GM12891 (cell line): ENCODE data around the gene ELMO1.

ENCODE experiments used
- PAX5 ChIP-seq: IDR thresholded peaks from 2 replicates; pipeline ENCODE4 v1.6.1; 2011; ENCODE audit warnings: low read length, moderate library complexity, mild to moderate bottlenecking; ENCODE audit not compliant: insufficient read depth, severe bottlenecking
- POLR2A ChIP-seq: IDR thresholded peaks from 2 replicates; pipeline ENCODE4 v1.6.1; 2011; ENCODE audit warnings: low read depth, low read length, control low read depth
- POLR2AphosphoS5 ChIP-seq: IDR thresholded peaks from 2 replicates; pipeline ENCODE4 v1.6.1; 2011; ENCODE audit warnings: low read depth, low read length, control low read depth
- POU2F2 ChIP-seq: IDR thresholded peaks from 2 replicates; pipeline ENCODE4 v1.6.1; 2011; ENCODE audit warnings: low read depth, mild to moderate bottlenecking, control low read depth, low read length, moderate library complexity
- SPI1 ChIP-seq: IDR thresholded peaks from 2 replicates; pipeline ENCODE4 v1.6.1; 2011; ENCODE audit warnings: low read depth, low read length, control low read depth
- TAF1 ChIP-seq: IDR thresholded peaks from 2 replicates; pipeline ENCODE4 v1.6.1; 2011; ENCODE audit warnings: low read depth, low read length, control low read depth

DNA sequence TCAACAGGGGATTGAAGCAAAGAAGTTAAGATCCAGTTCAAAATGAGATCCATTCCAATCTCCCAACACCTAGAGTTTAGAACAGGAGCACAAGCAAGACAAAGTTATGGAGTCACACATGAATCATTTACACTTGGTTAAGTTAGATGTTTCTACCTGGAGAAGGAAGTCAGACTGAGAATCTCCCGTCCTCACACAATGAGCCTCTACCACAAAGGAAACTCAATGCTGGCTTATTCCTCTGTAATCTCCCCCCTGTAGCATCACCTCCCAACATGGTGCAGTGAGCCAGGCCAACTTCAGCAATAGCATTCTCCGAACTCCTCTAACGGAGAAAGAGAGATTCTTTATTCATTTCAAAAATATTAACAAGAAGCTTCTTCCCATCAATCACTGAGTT is 82.2 kb downstream of the ELMO1 start:
- no peak for TF ChIP-seq POLR2A
- TF ChIP-seq TAF1, result no peak
- TF ChIP-seq POLR2AphosphoS5, result no peak
- no peak for TF ChIP-seq SPI1
- TF ChIP-seq POU2F2, result no peak
- TF ChIP-seq PAX5, result no peak
